Measurements from ENCODE around the gene ATPAF1. TPM values are rescaled to one million over a fixed set of nuclear protein-coding genes. Genes with fewer than 3 reads are reported as not detected.

The ATPAF1 gene
- total and polyA plus RNA-seq, 8 donors = 32.6 to 88.8 (median 39.3) TPM

- peaks cover 4 to 16% (median 12%) of the 10 kb centered on the region in 4 donors for H3K4me1 ChIP-seq
- no peak overlapping the region for H3K27ac ChIP-seq
- intact Hi-C loops (cut with DNase I; ENCODE audit: low total_unique reads) = no loop called here
- no peak for DNase-seq
- peaks cover 0 to 9% (median 2%) of the 10 kb centered on the region in 4 donors for H3K9me3 ChIP-seq
- no peak overlapping the region for H3K4me3 ChIP-seq
- WGBS, 5 donors = 95 to 98% (median 96%) methylated on average over 3 of the region's 3 CpGs
- H3K36me3 ChIP-seq = peaks cover 7 to 64% (median 59%) of the 10 kb centered on the region in 4 donors
- no peaks in the 10 kb centered on the region for H3K27me3 ChIP-seq
- TF ChIP-seq EP300 (IDR thresholded peaks at IDR 0.05) (no peak), POLR2A (IDR thresholded peaks at IDR 0.05) (no peak), CTCF (IDR thresholded peaks at IDR 0.05) (no peak), POLR2AphosphoS5 (IDR thresholded peaks at IDR 0.05) (no peak)
Observed at GRCh38 chr1:46647611-46648010, 20.6 kb downstream of the ATPAF1 start.

GRCh38 chr1:46646844-46647243, 21.3 kb downstream of the ATPAF1 start:
- WGBS, 5 donors = 81 to 97% (median 87%) methylated on average over 2 of the region's 2 CpGs
- H3K27me3 ChIP-seq = no peaks in the 10 kb centered on the region
- H3K4me3 ChIP-seq = no peak overlapping the region
- intact Hi-C loops (cut with DNase I; ENCODE audit: low total_unique reads) = no loop called here
- peaks cover 4 to 23% (median 16%) of the 10 kb centered on the region in 4 donors for H3K4me1 ChIP-seq
- DNase-seq = no peak
- peaks cover 0 to 9% (median 2%) of the 10 kb centered on the region in 4 donors for H3K9me3 ChIP-seq
- H3K27ac ChIP-seq = no peak overlapping the region
- peaks cover 7 to 64% (median 59%) of the 10 kb centered on the region in 4 donors for H3K36me3 ChIP-seq
- TF ChIP-seq CTCF (IDR thresholded peaks at IDR 0.05) = no peak
- TF ChIP-seq POLR2AphosphoS5 (IDR thresholded peaks at IDR 0.05) = no peak
- TF ChIP-seq POLR2A (IDR thresholded peaks at IDR 0.05) = no peak
- TF ChIP-seq EP300 (IDR thresholded peaks at IDR 0.05) = no peak

- Histone ChIP-seq H3K9me3 (peaks cover 0 to 9% (median 2%) of the 10 kb centered on the region in 4 donors), H3K36me3 (peaks cover 7 to 67% (median 62%) of the 10 kb centered on the region in 4 donors), H3K27me3 (no peaks in the 10 kb centered on the region), H3K4me3 (no peak overlapping the region), H3K27ac (no peak overlapping the region), H3K4me1 (peaks cover 4 to 26% (median 17%) of the 10 kb centered on the region in 4 donors)
- TF ChIP-seq CTCF (IDR thresholded peaks at IDR 0.05) (no peak), POLR2A (IDR thresholded peaks at IDR 0.05) (no peak), POLR2AphosphoS5 (IDR thresholded peaks at IDR 0.05) (no peak), EP300 (IDR thresholded peaks at IDR 0.05) (no peak)
- WGBS, 5 donors = 68 to 83% (median 82%) methylated on average over 1 of the region's 1 CpG
- no peak for DNase-seq
- intact Hi-C loops (cut with DNase I; ENCODE audit: low total_unique reads) = no loop called here
Observed at GRCh38 chr1:46646331-46646730, 21.8 kb downstream of the ATPAF1 start.

GRCh38 chr1:46645815-46646214, 22.3 kb downstream of the ATPAF1 start:
- no peak for TF ChIP-seq CTCF (IDR thresholded peaks at IDR 0.05)
- no peak overlapping the region for H3K4me3 ChIP-seq
- H3K27ac ChIP-seq = no peak overlapping the region
- H3K36me3 ChIP-seq = peaks cover 7 to 67% (median 62%) of the 10 kb centered on the region in 4 donors
- no peak for DNase-seq
- H3K4me1 ChIP-seq = peaks cover 4 to 27% (median 17%) of the 10 kb centered on the region in 4 donors
- H3K27me3 ChIP-seq = no peaks in the 10 kb centered on the region
- 80 to 96% (median 96%) methylated on average over 4 of the region's 4 CpGs for WGBS, 5 donors
- intact Hi-C loops (cut with DNase I; ENCODE audit: low total_unique reads) = no loop called here
- H3K9me3 ChIP-seq = peaks cover 0 to 9% (median 2%) of the 10 kb centered on the region in 4 donors

Data from stomach (tissue), 9 donors.